ENCODE data around the gene METAP2.

Gene METAP2

GRCh38 chr12:95522692-95523091 lies 48.7 kb downstream of the METAP2 start:
- Histone ChIP-seq H3K36me3 (ENCODE audit: control insufficient read depth in 1 of 2, insufficient read depth in 2 of 2, low read depth in 1 of 2, low read length in 2 of 2) (no peaks in the 10 kb centered on the region), H3K9me3 (ENCODE audit: control insufficient read depth, low read length) (no peaks in the 10 kb centered on the region), H2BK120ac (ENCODE audit: low read depth, low read length) (no peak overlapping the region), H3K27me3 (ENCODE audit: control insufficient read depth in 1 of 2, insufficient read depth in 1 of 2, low read length in 2 of 2) (no peaks in the 10 kb centered on the region), H2BK5ac (ENCODE audit: low read depth, low read length, poor library complexity, severe bottlenecking) (no peak overlapping the region), H3K14ac (ENCODE audit: low read length in 2 of 2) (no peak overlapping the region), H3K23ac (ENCODE audit: low read length in 2 of 2) (no peak overlapping the region), H3K4ac (ENCODE audit: low read depth in 1 of 2, low read length in 2 of 2) (no peak overlapping the region), H2BK12ac (ENCODE audit: low read length in 2 of 2) (no peak overlapping the region), H3K18ac (ENCODE audit: low read depth in 1 of 2, low read length in 2 of 2) (no peak overlapping the region), H4K91ac (ENCODE audit: low read length) (no peak overlapping the region), H2AFZ (ENCODE audit: low read depth, low read length) (no peak overlapping the region), H3K79me1 (replicated peaks; ENCODE audit: low read length, poor library complexity, severe bottlenecking) (no peaks in the 10 kb centered on the region), H2BK15ac (ENCODE audit: low read depth, poor library complexity, severe bottlenecking) (no peak overlapping the region), H4K8ac (ENCODE audit: low read length) (no peak overlapping the region), H3K4me2 (ENCODE audit: low read length, poor library complexity, severe bottlenecking) (no peak overlapping the region), H3K27ac (ENCODE audit: low read length, poor library complexity, severe bottlenecking) (no peak overlapping the region), H3K4me1 (ENCODE audit: control insufficient read depth, insufficient read depth, low read depth, low read length) (no peaks in the 10 kb centered on the region), H2AK5ac (ENCODE audit: low read length, severe bottlenecking) (no peak overlapping the region), H3K9ac (ENCODE audit: low read length) (no peak overlapping the region), H3K4me3 (ENCODE audit: insufficient read depth in 1 of 2, low read depth in 1 of 2, low read length in 2 of 2) (no peak overlapping the region)
- DNase-seq = no peak
- WGBS = 92% methylated on average over 6 of the region's 8 CpGs

- Histone ChIP-seq H2BK12ac (ENCODE audit: low read length in 2 of 2) (no peak overlapping the region), H3K14ac (ENCODE audit: low read length in 2 of 2) (no peak overlapping the region), H2AK5ac (ENCODE audit: low read length, severe bottlenecking) (no peak overlapping the region), H4K8ac (ENCODE audit: low read length) (no peak overlapping the region), H3K4ac (ENCODE audit: low read depth in 1 of 2, low read length in 2 of 2) (no peak overlapping the region), H3K36me3 (ENCODE audit: control insufficient read depth in 1 of 2, insufficient read depth in 2 of 2, low read depth in 1 of 2, low read length in 2 of 2) (no peaks in the 10 kb centered on the region), H3K27ac (ENCODE audit: low read length, poor library complexity, severe bottlenecking) (no peak overlapping the region), H2BK120ac (ENCODE audit: low read depth, low read length) (no peak overlapping the region), H4K91ac (ENCODE audit: low read length) (no peak overlapping the region), H3K9ac (ENCODE audit: low read length) (no peak overlapping the region), H3K79me1 (replicated peaks; ENCODE audit: low read length, poor library complexity, severe bottlenecking) (no peaks in the 10 kb centered on the region), H2BK15ac (ENCODE audit: low read depth, poor library complexity, severe bottlenecking) (no peak overlapping the region), H3K4me1 (ENCODE audit: control insufficient read depth, insufficient read depth, low read depth, low read length) (no peaks in the 10 kb centered on the region), H3K23ac (ENCODE audit: low read length in 2 of 2) (no peak overlapping the region), H2BK5ac (ENCODE audit: low read depth, low read length, poor library complexity, severe bottlenecking) (no peak overlapping the region), H3K27me3 (ENCODE audit: control insufficient read depth in 1 of 2, insufficient read depth in 1 of 2, low read length in 2 of 2) (no peaks in the 10 kb centered on the region), H3K4me2 (ENCODE audit: low read length, poor library complexity, severe bottlenecking) (no peak overlapping the region), H3K4me3 (ENCODE audit: insufficient read depth in 1 of 2, low read depth in 1 of 2, low read length in 2 of 2) (no peak overlapping the region), H3K18ac (ENCODE audit: low read depth in 1 of 2, low read length in 2 of 2) (no peak overlapping the region), H3K9me3 (ENCODE audit: control insufficient read depth, low read length) (no peaks in the 10 kb centered on the region), H2AFZ (ENCODE audit: low read depth, low read length) (no peak overlapping the region)
- 91% methylated on average over 4 of the region's 4 CpGs for WGBS
- no peak for DNase-seq
These were observed 54.5 kb downstream of the METAP2 start for GRCh38 chr12:95528431-95528830.

GRCh38 chr12:95529693-95530225 lies 55.8 kb downstream of the METAP2 start:
- peak overlapping the region; percentile 33 for H3K9ac ChIP-seq (ENCODE audit: low read length)
- no peaks in the 10 kb centered on the region for H3K9me3 ChIP-seq (ENCODE audit: control insufficient read depth, low read length)
- no peak overlapping the region for H3K18ac ChIP-seq (ENCODE audit: low read depth in 1 of 2, low read length in 2 of 2)
- H3K14ac ChIP-seq (ENCODE audit: low read length in 2 of 2) = no peak overlapping the region
- no peaks in the 10 kb centered on the region for H3K4me1 ChIP-seq (ENCODE audit: control insufficient read depth, insufficient read depth, low read depth, low read length)
- no peak overlapping the region for H2AFZ ChIP-seq (ENCODE audit: low read depth, low read length)
- 95% methylated on average over 4 of the region's 4 CpGs for WGBS
- H3K27me3 ChIP-seq (ENCODE audit: control insufficient read depth in 1 of 2, insufficient read depth in 1 of 2, low read length in 2 of 2) = no peaks in the 10 kb centered on the region
- H3K79me1 ChIP-seq (replicated peaks; ENCODE audit: low read length, poor library complexity, severe bottlenecking) = no peaks in the 10 kb centered on the region
- no peak overlapping the region for H3K4me3 ChIP-seq (ENCODE audit: insufficient read depth in 1 of 2, low read depth in 1 of 2, low read length in 2 of 2)
- no peak for DNase-seq
- H3K27ac ChIP-seq (ENCODE audit: low read length, poor library complexity, severe bottlenecking) = no peak overlapping the region
- no peak overlapping the region for H4K91ac ChIP-seq (ENCODE audit: low read length)
- H2BK15ac ChIP-seq (ENCODE audit: low read depth, poor library complexity, severe bottlenecking) = no peak overlapping the region
- no peak overlapping the region for H2BK120ac ChIP-seq (ENCODE audit: low read depth, low read length)
- no peaks in the 10 kb centered on the region for H3K36me3 ChIP-seq (ENCODE audit: control insufficient read depth in 1 of 2, insufficient read depth in 2 of 2, low read depth in 1 of 2, low read length in 2 of 2)
- no peak overlapping the region for H3K23ac ChIP-seq (ENCODE audit: low read length in 2 of 2)
- no peak overlapping the region for H3K4me2 ChIP-seq (ENCODE audit: low read length, poor library complexity, severe bottlenecking)
- no peak overlapping the region for H2AK5ac ChIP-seq (ENCODE audit: low read length, severe bottlenecking)
- no peak overlapping the region for H2BK12ac ChIP-seq (ENCODE audit: low read length in 2 of 2)
- H3K4ac ChIP-seq (ENCODE audit: low read depth in 1 of 2, low read length in 2 of 2) = no peak overlapping the region
- no peak overlapping the region for H2BK5ac ChIP-seq (ENCODE audit: low read depth, low read length, poor library complexity, severe bottlenecking)
- no peak overlapping the region for H4K8ac ChIP-seq (ENCODE audit: low read length)

GRCh38 chr12:95532851-95533250 lies 58.9 kb downstream of the METAP2 start:
- Histone ChIP-seq H2AK5ac (ENCODE audit: low read length, severe bottlenecking) (no peak overlapping the region), H3K18ac (ENCODE audit: low read depth in 1 of 2, low read length in 2 of 2) (no peak overlapping the region), H3K79me1 (replicated peaks; ENCODE audit: low read length, poor library complexity, severe bottlenecking) (no peaks in the 10 kb centered on the region), H4K8ac (ENCODE audit: low read length) (no peak overlapping the region), H2BK15ac (ENCODE audit: low read depth, poor library complexity, severe bottlenecking) (no peak overlapping the region), H3K9ac (ENCODE audit: low read length) (no peak overlapping the region), H3K27me3 (ENCODE audit: control insufficient read depth in 1 of 2, insufficient read depth in 1 of 2, low read length in 2 of 2) (no peaks in the 10 kb centered on the region), H3K4ac (ENCODE audit: low read depth in 1 of 2, low read length in 2 of 2) (no peak overlapping the region), H2BK12ac (ENCODE audit: low read length in 2 of 2) (no peak overlapping the region), H3K14ac (ENCODE audit: low read length in 2 of 2) (no peak overlapping the region), H3K4me3 (ENCODE audit: insufficient read depth in 1 of 2, low read depth in 1 of 2, low read length in 2 of 2) (no peak overlapping the region), H3K23ac (ENCODE audit: low read length in 2 of 2) (no peak overlapping the region), H3K36me3 (ENCODE audit: control insufficient read depth in 1 of 2, insufficient read depth in 2 of 2, low read depth in 1 of 2, low read length in 2 of 2) (no peaks in the 10 kb centered on the region), H3K27ac (ENCODE audit: low read length, poor library complexity, severe bottlenecking) (no peak overlapping the region), H2BK5ac (ENCODE audit: low read depth, low read length, poor library complexity, severe bottlenecking) (no peak overlapping the region), H2AFZ (ENCODE audit: low read depth, low read length) (no peak overlapping the region), H3K4me2 (ENCODE audit: low read length, poor library complexity, severe bottlenecking) (no peak overlapping the region), H3K4me1 (ENCODE audit: control insufficient read depth, insufficient read depth, low read depth, low read length) (no peaks in the 10 kb centered on the region), H2BK120ac (ENCODE audit: low read depth, low read length) (no peak overlapping the region), H4K91ac (ENCODE audit: low read length) (no peak overlapping the region), H3K9me3 (ENCODE audit: control insufficient read depth, low read length) (no peaks in the 10 kb centered on the region)
- 75% methylated on average over 5 of the region's 5 CpGs for WGBS
- DNase-seq = no peak
